ENCODE data around the gene OTULINL. TPM values are rescaled to one million over a fixed set of nuclear protein-coding genes. Genes with fewer than 3 reads are reported as not detected.

OTULINL gene
- 0.31 and 0.49 TPM in 2 replicates for total RNA-seq

DNA sequence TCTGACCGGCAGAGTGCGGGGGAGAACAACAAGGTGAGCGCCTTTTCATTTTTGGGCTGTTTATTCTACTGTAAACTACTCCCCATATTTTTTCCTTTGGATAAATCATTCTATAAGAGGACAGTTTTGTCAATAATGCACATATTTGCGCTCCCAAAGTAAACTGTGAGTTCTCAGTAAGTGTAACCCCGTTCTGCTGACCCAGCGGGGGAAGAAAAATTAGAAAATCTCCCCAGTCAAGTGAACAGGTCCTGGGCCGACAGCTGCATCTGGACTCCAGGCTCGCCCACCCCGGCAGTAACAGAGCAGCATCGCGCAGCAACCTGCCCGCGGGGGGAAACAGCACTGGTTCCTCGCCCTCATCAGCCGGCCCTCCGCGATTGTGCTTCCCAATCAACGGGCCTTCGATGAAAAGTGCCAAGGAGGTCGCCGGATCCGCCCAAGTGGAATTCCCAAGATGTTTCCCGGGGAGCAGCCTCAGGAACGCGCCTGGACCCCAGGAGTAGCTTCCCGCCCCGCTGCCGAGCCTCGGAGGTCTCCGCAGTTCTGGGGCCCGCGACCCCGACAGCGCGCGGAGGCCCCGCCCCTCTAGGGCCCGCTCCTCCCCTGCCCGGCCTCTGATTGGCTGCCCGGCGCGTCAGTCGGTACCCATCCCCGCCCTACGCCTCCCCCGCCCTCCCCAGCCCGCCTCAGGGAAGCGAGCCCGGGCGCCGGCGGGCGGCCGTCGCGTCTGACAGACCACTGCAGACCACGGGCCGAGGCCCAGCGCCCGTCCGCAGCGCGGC, at the start of gene OTULINL:
Gene OTULINL, plus strand, starts transcription at position 687 of the 785 bp plus-strand sequence. CDS start 103 bp downstream, outside the sequence.

Other genes starting within 250 kb of the OTULINL start
- 10.7 and 22.1 TPM in 2 replicates for gene OTULIN, start 82.9 kb downstream of the OTULINL start, total RNA-seq